Measurements from ENCODE around the gene DGKG.

DNA sequence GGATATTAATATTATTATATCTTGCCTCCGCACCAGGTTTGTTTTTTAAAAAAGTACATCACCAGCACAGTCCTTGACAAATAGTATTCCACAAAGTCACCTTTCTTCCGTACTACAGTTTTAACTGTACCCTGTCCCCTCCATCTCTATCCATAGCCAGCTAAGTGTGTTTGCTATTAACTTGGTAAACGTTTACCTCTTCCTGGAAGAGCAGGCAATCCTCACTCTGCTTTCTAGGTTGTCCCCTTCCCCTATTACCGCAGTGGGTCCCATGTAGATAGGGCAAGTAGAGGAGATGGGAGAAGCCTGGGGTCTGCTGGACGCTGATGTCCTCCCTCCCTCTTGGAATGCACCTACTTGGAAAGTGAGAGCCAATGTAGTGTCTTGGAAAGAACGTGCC lies 169.2 kb downstream of the DGKG start:
- TF ChIP-seq, protein P1, sequence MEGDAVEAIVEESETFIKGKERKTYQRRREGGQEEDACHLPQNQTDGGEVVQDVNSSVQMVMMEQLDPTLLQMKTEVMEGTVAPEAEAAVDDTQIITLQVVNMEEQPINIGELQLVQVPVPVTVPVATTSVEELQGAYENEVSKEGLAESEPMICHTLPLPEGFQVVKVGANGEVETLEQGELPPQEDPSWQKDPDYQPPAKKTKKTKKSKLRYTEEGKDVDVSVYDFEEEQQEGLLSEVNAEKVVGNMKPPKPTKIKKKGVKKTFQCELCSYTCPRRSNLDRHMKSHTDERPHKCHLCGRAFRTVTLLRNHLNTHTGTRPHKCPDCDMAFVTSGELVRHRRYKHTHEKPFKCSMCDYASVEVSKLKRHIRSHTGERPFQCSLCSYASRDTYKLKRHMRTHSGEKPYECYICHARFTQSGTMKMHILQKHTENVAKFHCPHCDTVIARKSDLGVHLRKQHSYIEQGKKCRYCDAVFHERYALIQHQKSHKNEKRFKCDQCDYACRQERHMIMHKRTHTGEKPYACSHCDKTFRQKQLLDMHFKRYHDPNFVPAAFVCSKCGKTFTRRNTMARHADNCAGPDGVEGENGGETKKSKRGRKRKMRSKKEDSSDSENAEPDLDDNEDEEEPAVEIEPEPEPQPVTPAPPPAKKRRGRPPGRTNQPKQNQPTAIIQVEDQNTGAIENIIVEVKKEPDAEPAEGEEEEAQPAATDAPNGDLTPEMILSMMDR (IDR thresholded peaks at IDR 0.05): no peak
- TF ChIP-seq POLR2A (IDR thresholded peaks at IDR 0.05) (no peak), POLR2AphosphoS5 (IDR thresholded peaks at IDR 0.05) (no peak)

Data from suprapubic skin (tissue), 4 donors.